ENCODE measurements around the gene UGT3A2. TPM values are rescaled to one million over a fixed set of nuclear protein-coding genes. Genes with fewer than 3 reads are reported as not detected.

The UGT3A2 gene
- total and polyA plus RNA-seq, 2 of the 4 experiments (the other 2 are of a cell fraction) = not detected

- CTCF ChIA-PET = no interaction called here
- Histone ChIP-seq H4K5ac (ENCODE audit: low read depth, low read length) (no peak overlapping the region), H2BK120ac (ENCODE audit: low read depth, low read length) (no peak overlapping the region), H3K4me2 (ENCODE audit: low read depth, low read length) (no peak overlapping the region), H3K4ac (ENCODE audit: low read depth, low read length) (no peak overlapping the region), H3K27me3 (ENCODE audit: control insufficient read depth, insufficient read depth, low read length) (no peaks in the 10 kb centered on the region; the same call in none of the 2 replicates), H4K8ac (ENCODE audit: low read depth in 2 of 2, low read length in 2 of 2) (no peak overlapping the region), H4K91ac (ENCODE audit: insufficient read depth, low read depth, low read length) (no peak overlapping the region), H3K56ac (ENCODE audit: extremely low read depth, insufficient read depth, low read length) (no peak overlapping the region), H2BK20ac (ENCODE audit: low read depth, low read length) (no peak overlapping the region), H3K14ac (replicated peaks; ENCODE audit: low read depth, low read length) (no peak overlapping the region), H3K4me1 (ENCODE audit: control insufficient read depth, insufficient read depth, low read length) (no peaks in the 10 kb centered on the region), H4K20me1 (ENCODE audit: insufficient read depth, low read length) (no peaks in the 10 kb centered on the region), H3K9me3 (ENCODE audit: control insufficient read depth, insufficient read depth, low read length) (no peaks in the 10 kb centered on the region), H3K9ac (ENCODE audit: low read depth, low read length) (no peak overlapping the region), H3K23ac (ENCODE audit: low read depth, low read length) (no peak overlapping the region), H3K36me3 (ENCODE audit: control insufficient read depth, insufficient read depth, low read length) (no peaks in the 10 kb centered on the region), H2AK5ac (ENCODE audit: low read depth, low read length) (no peak overlapping the region), H2AK9ac (replicated peaks; ENCODE audit: low read depth, low read length, poor library complexity) (no peak overlapping the region), H3K18ac (ENCODE audit: low read depth, low read length) (no peak overlapping the region), H2BK5ac (ENCODE audit: low read depth, low read length, poor library complexity, severe bottlenecking) (no peak overlapping the region), H3K9me1 (ENCODE audit: insufficient read depth, low read length) (no peaks in the 10 kb centered on the region), H2AFZ (replicated peaks; ENCODE audit: low read length, poor library complexity) (no peak overlapping the region), H3K4me3 (ENCODE audit: insufficient read depth, low read depth, low read length) (no peak overlapping the region), H2BK15ac (ENCODE audit: low read depth, low read length) (no peak overlapping the region), H3K79me1 (ENCODE audit: low read depth in 1 of 2, low read length in 2 of 2) (no peaks in the 10 kb centered on the region), H3K27ac (ENCODE audit: insufficient read depth, low read length) (no peak overlapping the region)
- POLR2A ChIA-PET (ENCODE audit: unreplicated experiment) = no interaction called here
- DNase-seq (no peak), ATAC-seq (ENCODE audit: low read depth) (no peak)
- no peak for TF ChIP-seq CHD1 (IDR thresholded peaks at IDR 0.05; ENCODE audit: low read depth, low read length)
- no peak for TF ChIP-seq MAZ (IDR thresholded peaks at IDR 0.05; ENCODE audit: borderline replicate concordance, low read depth, low read length)
- no peak for TF ChIP-seq RAD21 (IDR thresholded peaks at IDR 0.05; ENCODE audit: low read length)
- TF ChIP-seq CTCF (conservative IDR thresholded peaks at IDR 0.05; ENCODE audit: low read depth, low read length) = no peak
- TF ChIP-seq MAFK (IDR thresholded peaks at IDR 0.05; ENCODE audit: low read depth, low read length) = no peak
- TF ChIP-seq MXI1 (IDR thresholded peaks at IDR 0.05; ENCODE audit: borderline replicate concordance, low read depth, low read length) = no peak
- in situ Hi-C loops (cut with MboI; ENCODE audit: low sequenced_read_pairs) = no loop called here
- no CpG with 5 or more reads among the region's 4 CpGs for WGBS, 2 experiments (ENCODE audit: extremely low coverage in 2 of 2, insufficient read length in 1 of 2)
- dilution Hi-C loops (cut with HindIII; ENCODE audit: low sequenced_read_pairs, unreplicated experiment) = no loop called here
- intact Hi-C loops (cut with micrococcal nuclease) = no loop called here
- no TSS peak for BruUV-seq (replicated peaks)
Observed at GRCh38 chr5:35996076-35996475, 70.6 kb downstream of the UGT3A2 start.
